Sigmoid colon (tissue), 4 donors: ENCODE data around the gene CTTN.

ENCODE experiments used
- CTCF ChIP-seq, 4 experiments: fragments of 450-650 bp in 3 of 4; fragments of 200-600 bp in 1 of 4; IDR thresholded peaks; one replicate each; pipeline ENCODE4 v1.5.1; 2016 to 2019; ENCODE audit warnings: antibody characterized with exemption in 4 of 4, mild to moderate bottlenecking in 3 of 4, moderate library complexity in 2 of 4
- EP300 ChIP-seq, 4 donors: sonication (generic); formaldehyde crosslinking; IDR thresholded peaks; one replicate each; pipeline ENCODE4 v1.6.1; 2017; ENCODE audit warnings: antibody characterized with exemption in 4 of 4
- POLR2A ChIP-seq, 2 donors: fragments of 450-650 bp; IDR thresholded peaks; one replicate each; pipeline ENCODE4 v1.6.1; 2016; ENCODE audit warnings: antibody characterized with exemption in 2 of 2, mild to moderate bottlenecking in 2 of 2, moderate library complexity in 2 of 2
- POLR2AphosphoS5 ChIP-seq, 4 donors: sonication (generic); formaldehyde crosslinking; IDR thresholded peaks; one replicate each; pipeline ENCODE4 v1.6.1; 2017; ENCODE audit warnings: antibody characterized with exemption in 4 of 4

GRCh38 chr11:70377645-70378044, 20.7 kb upstream of the CTTN start:
- TF ChIP-seq EP300 (IDR thresholded peaks at IDR 0.05): no peak
- TF ChIP-seq CTCF (IDR thresholded peaks at IDR 0.05): no peak
- TF ChIP-seq POLR2AphosphoS5 (IDR thresholded peaks at IDR 0.05): no peak
- TF ChIP-seq POLR2A (IDR thresholded peaks at IDR 0.05): no peak
